ENCODE data around the gene FXYD3. TPM values are rescaled to one million over a fixed set of nuclear protein-coding genes. Genes with fewer than 3 reads are reported as not detected.

The FXYD3 gene
- total RNA-seq, 1 donor from 2014 or later = 0.50 TPM

DNA sequence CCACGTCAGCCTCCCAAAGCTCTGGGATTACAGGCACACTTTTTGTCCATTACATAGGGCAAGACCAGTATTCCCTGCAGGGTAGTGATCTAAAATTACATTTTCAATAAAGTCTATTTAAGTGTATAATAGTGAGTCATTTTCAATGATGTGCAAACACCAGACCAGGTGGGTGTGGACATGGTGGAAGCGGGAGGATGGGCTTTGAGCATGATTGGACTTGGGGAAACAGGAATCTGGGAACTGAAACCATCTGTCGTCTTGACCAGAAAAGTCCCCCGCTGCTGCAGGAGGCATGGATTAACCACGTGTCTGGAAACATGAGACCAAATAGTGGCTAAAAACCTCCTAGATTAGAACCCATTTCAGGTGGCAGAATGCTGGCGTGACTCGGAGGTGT is 4.9 kb downstream of the FXYD3 start:
- no peak for DNase-seq (ENCODE audit: low read depth)
- Histone ChIP-seq H3K36me3 (ENCODE audit: control insufficient read depth, insufficient read depth, low read length) (no peaks in the 10 kb centered on the region), H3K27me3 (ENCODE audit: control insufficient read depth, insufficient read depth, low read length) (peaks cover 13% of the 10 kb centered on the region), H3K4me3 (ENCODE audit: low read depth, low read length) (no peak overlapping the region)
- TF ChIP-seq, protein P1, sequence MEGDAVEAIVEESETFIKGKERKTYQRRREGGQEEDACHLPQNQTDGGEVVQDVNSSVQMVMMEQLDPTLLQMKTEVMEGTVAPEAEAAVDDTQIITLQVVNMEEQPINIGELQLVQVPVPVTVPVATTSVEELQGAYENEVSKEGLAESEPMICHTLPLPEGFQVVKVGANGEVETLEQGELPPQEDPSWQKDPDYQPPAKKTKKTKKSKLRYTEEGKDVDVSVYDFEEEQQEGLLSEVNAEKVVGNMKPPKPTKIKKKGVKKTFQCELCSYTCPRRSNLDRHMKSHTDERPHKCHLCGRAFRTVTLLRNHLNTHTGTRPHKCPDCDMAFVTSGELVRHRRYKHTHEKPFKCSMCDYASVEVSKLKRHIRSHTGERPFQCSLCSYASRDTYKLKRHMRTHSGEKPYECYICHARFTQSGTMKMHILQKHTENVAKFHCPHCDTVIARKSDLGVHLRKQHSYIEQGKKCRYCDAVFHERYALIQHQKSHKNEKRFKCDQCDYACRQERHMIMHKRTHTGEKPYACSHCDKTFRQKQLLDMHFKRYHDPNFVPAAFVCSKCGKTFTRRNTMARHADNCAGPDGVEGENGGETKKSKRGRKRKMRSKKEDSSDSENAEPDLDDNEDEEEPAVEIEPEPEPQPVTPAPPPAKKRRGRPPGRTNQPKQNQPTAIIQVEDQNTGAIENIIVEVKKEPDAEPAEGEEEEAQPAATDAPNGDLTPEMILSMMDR (IDR thresholded peaks at IDR 0.05; ENCODE audit: insufficient read depth, low read length, poor library complexity, severe bottlenecking) = no peak

DNA sequence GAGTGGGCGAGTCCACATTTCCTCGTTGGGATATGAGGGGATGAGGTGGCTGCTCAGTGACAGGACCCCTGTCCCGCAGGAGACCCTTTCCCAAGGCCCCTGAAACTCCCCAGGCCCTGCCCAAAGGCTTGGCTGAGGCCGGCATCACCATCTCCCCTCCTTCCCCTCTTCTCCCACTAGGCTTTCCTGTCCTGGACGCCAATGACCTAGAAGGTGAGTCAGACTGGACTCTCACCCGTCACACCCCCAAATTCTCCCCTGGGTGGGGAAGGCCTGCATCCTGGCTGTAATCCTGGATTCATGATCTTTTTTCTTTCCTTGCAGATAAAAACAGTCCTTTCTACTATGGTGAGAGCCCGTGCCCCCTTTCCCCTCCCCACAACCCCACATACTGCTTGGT is 5.3 kb downstream of the FXYD3 start:
- no peak for DNase-seq (ENCODE audit: low read depth)

DNA sequence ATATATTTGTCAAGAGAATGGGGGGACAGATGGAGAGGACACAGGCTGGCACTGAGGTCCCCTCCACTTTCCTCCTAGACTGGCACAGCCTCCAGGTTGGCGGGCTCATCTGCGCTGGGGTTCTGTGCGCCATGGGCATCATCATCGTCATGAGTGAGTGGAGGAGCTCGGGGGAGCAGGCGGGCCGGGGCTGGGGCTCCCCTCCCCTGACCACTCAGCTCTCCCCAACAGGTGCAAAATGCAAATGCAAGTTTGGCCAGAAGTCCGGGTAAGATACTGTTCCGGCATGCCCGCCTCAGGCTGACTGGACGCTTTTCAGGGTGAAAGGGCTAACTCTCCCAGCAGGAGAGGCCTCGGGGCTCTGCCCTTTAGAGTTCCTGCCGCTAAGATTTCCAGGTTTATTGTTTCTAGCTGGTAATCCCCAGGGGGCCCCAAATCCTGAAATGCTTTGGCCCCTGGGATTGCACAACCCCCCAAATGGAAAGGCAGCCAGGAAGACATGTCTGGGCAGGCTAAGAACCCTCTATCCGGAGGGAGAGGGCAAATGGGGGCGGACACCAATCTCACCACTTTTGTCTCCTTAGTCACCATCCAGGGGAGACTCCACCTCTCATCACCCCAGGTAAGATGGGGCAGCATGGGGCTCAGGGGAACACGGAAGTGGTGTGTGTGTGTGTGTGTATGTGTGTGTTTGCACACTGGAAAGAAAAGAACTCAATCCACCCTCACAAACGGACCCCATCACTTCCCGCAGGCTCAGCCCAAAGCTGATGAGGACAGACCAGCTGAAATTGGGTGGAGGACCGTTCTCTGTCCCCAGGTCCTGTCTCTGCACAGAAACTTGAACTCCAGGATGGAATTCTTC is 7.3 kb downstream of the FXYD3 start:
- TF ChIP-seq, protein P1 (IDR thresholded peaks at IDR 0.05; ENCODE audit: insufficient read depth, low read length, poor library complexity, severe bottlenecking) = no peak
- no peaks in the 10 kb centered on the region for H3K27me3 ChIP-seq (ENCODE audit: control insufficient read depth, insufficient read depth, low read length)
- no peak overlapping the region for H3K4me3 ChIP-seq (ENCODE audit: low read depth, low read length)
- no peak for DNase-seq (ENCODE audit: low read depth)
- H3K36me3 ChIP-seq (ENCODE audit: control insufficient read depth, insufficient read depth, low read length) = no peaks in the 10 kb centered on the region

More for the DNA sequence above, 5.3 kb downstream of the FXYD3 start:
- TF ChIP-seq, protein P1 (IDR thresholded peaks at IDR 0.05; ENCODE audit: insufficient read depth, low read length, poor library complexity, severe bottlenecking) = no peak
- Histone ChIP-seq H3K36me3 (ENCODE audit: control insufficient read depth, insufficient read depth, low read length) (no peaks in the 10 kb centered on the region), H3K27me3 (ENCODE audit: control insufficient read depth, insufficient read depth, low read length) (peaks cover 9% of the 10 kb centered on the region), H3K4me3 (ENCODE audit: low read depth, low read length) (no peak overlapping the region)

DNA sequence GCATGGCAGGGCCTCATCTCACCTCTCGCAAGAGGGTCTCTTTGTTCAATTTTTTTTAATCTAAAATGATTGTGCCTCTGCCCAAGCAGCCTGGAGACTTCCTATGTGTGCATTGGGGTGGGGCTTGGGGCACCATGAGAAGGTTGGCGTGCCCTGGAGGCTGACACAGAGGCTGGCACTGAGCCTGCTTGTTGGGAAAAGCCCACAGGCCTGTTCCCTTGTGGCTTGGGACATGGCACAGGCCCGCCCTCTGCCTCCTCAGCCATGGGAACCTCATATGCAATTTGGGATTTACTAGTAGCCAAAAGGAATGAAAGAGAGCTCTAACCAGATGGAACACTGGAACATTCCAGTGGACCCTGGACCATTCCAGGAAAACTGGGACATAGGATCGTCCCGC is 8.0 kb downstream of the FXYD3 start:
- Histone ChIP-seq H3K36me3 (ENCODE audit: control insufficient read depth, insufficient read depth, low read length) (no peaks in the 10 kb centered on the region), H3K27me3 (ENCODE audit: control insufficient read depth, insufficient read depth, low read length) (peaks cover 5% of the 10 kb centered on the region), H3K4me3 (ENCODE audit: low read depth, low read length) (no peak overlapping the region)
- TF ChIP-seq, protein P1 (IDR thresholded peaks at IDR 0.05; ENCODE audit: insufficient read depth, low read length, poor library complexity, severe bottlenecking) = no peak
- no peak for DNase-seq (ENCODE audit: low read depth)

DNA sequence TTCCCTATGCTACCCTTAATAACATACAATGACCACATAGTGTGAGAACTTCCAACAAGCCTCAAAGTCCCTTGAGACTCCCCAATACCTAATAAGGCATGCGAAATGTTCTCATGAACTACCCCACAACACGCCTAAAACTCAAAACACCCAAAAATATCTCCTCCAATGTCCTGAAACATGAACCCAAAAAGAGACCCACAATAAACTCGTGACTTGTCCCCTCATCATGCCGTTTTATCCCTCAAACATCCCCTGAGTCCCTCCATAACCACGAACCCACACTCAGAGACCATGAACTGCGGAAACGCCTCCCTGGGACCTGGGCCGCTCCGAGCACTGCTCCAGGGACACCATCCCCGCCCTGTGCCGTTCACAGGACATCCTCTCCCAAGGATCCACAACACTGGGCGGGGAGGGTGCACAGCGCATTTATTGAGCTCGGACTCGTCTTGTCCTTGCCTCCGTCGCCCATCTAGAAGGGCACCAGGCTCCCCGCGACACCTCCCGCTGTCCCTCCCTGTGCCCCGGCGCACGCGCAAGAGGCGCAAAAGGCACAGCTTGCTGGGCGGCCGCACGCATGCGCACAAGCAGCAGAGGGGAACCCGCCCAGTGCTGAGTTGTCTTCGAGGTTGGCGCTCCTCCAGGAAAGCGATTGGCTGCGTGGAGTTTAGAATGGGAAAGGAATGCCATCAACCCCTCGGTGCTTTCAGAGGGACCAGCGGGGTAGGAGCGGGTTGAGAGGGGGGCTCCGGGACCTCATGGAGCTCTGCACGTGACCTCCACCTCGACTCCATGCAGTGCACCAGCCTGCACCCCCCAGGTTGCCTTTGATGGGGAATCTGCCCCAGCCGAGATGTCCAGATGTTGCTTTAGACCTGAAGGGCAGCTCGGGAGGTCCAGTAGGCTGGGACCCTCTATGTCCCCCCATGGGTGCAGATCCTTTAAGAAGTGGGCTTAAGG is 8.8 kb downstream of the FXYD3 start:
- Histone ChIP-seq H3K4me3 (ENCODE audit: low read depth, low read length) (peak overlapping the region; percentile 44), H3K36me3 (ENCODE audit: control insufficient read depth, insufficient read depth, low read length) (no peaks in the 10 kb centered on the region)

More for the DNA sequence above, 8.8 kb downstream of the FXYD3 start:
- peak; percentile 61 for DNase-seq (ENCODE audit: low read depth)
- H3K27me3 ChIP-seq (ENCODE audit: control insufficient read depth, insufficient read depth, low read length) = peaks cover 5% of the 10 kb centered on the region
- TF ChIP-seq, protein P1 (IDR thresholded peaks at IDR 0.05; ENCODE audit: insufficient read depth, low read length, poor library complexity, severe bottlenecking) = no peak

Data from kidney epithelial cell (primary cell).